Activated naive CD4-positive, alpha-beta T cell treated with anti-CD3 and anti-CD28 coated beads for 36 hours (primary cell): ENCODE data around the gene ADAMTS10. TPM values are rescaled to one million over a fixed set of nuclear protein-coding genes. Genes with fewer than 3 reads are reported as not detected.
A peak's percentile ranks its signal among the peaks of the same experiment; 100 is the strongest.
"Not testable (repeated sequence)": the region's sequence is repeated elsewhere in the genome, so short reads cannot be mapped to it uniquely, and the experiment has no call there.

Source experiments
- CTCF ChIA-PET: fragments of 350-600 bp; sonication (Branson Sonifier 250); formaldehyde crosslinking; loops from one replicate; lab custom pipeline; 2021; ENCODE audit warnings: antibody characterized with exemption; lab: Charles Lee
- DNase-seq: peaks from one replicate; pipeline ENCODE4 v3.0.0-alpha.2; 2020
- H3K27ac Mint-ChIP-seq: one replicate; pipeline ENCODE4 v1.8.0; 2021; ENCODE audit warnings: mild to moderate bottlenecking, mixed read lengths
- H3K27me3 Mint-ChIP-seq: one replicate; pipeline ENCODE4 v1.8.0; 2021; ENCODE audit warnings: low read depth, mixed read lengths
- H3K36me3 Mint-ChIP-seq: one replicate; pipeline ENCODE4 v1.8.0; 2021; ENCODE audit warnings: low read depth, mixed read lengths
- H3K4me1 Mint-ChIP-seq: one replicate; pipeline ENCODE4 v1.8.0; 2021; ENCODE audit warnings: low read depth, mixed read lengths
- H3K4me3 Mint-ChIP-seq: one replicate; pipeline ENCODE4 v1.8.0; 2021; ENCODE audit warnings: mild to moderate bottlenecking, moderate library complexity, mixed read lengths
- H3K9me3 Mint-ChIP-seq: one replicate; pipeline ENCODE4 v1.8.0; 2021; ENCODE audit warnings: mixed read lengths
- intact Hi-C: fragments of 100-400 bp; cut with micrococcal nuclease; formaldehyde crosslinking; loops from one replicate; pipeline ENCODE4 v1.15.1; 2023
- total RNA-seq, 2 experiments: library from RNA; stranded (reverse); gene quantifications; one replicate each; pipeline ENCODE4 v1.2.3, GENCODE V29; 2021

ADAMTS10 gene
- total RNA-seq, 2 experiments from 2014 or later: 3.3 to 3.5 TPM

- no peak overlapping the region for H3K4me3 Mint-ChIP-seq
- intact Hi-C loops: no loop called here
- H3K27me3 Mint-ChIP-seq: no peaks in the 10 kb centered on the region
- H3K36me3 Mint-ChIP-seq: no peaks in the 10 kb centered on the region
- peaks cover 8% of the 10 kb centered on the region for H3K4me1 Mint-ChIP-seq
- CTCF ChIA-PET: interaction anchor here (3.1 kb wide), 1 partner anchor 24 kb away, joined by 11 read pairs; no protein-coding TSS in a partner anchor
- no peak for DNase-seq
- H3K9me3 Mint-ChIP-seq: no peaks in the 10 kb centered on the region
- no peak overlapping the region for H3K27ac Mint-ChIP-seq
Observed at GRCh38 chr19:8617984-8618383, 7.5 kb upstream of the ADAMTS10 start.

GRCh38 chr19:8617325-8617724 lies 6.8 kb upstream of the ADAMTS10 start:
- H3K9me3 Mint-ChIP-seq, H3K4me3 Mint-ChIP-seq, H3K27me3 Mint-ChIP-seq, H3K4me1 Mint-ChIP-seq, intact Hi-C loops, H3K36me3 Mint-ChIP-seq, H3K27ac Mint-ChIP-seq, DNase-seq: not testable (repeated sequence)
- CTCF ChIA-PET: interaction anchor here (1.1 to 5.2 kb wide), 3 partner anchors 23 to 37 kb away, joined by 5 to 29 read pairs (median 11); no protein-coding TSS in a partner anchor

GRCh38 chr19:8616861-8617260 lies 6.3 kb upstream of the ADAMTS10 start:
- no peak for DNase-seq
- Mint-ChIP-seq H3K27ac (no peak overlapping the region), H3K36me3 (no peaks in the 10 kb centered on the region), H3K4me3 (no peak overlapping the region), H3K4me1 (peaks cover 11% of the 10 kb centered on the region), H3K9me3 (no peaks in the 10 kb centered on the region), H3K27me3 (no peaks in the 10 kb centered on the region)
- CTCF ChIA-PET: interaction anchor here (0.6 to 5.2 kb wide), 6 partner anchors 23 to 626 kb away, joined by 3 to 29 read pairs (median 4); no protein-coding TSS in a partner anchor
- intact Hi-C loops: no loop called here

DNA sequence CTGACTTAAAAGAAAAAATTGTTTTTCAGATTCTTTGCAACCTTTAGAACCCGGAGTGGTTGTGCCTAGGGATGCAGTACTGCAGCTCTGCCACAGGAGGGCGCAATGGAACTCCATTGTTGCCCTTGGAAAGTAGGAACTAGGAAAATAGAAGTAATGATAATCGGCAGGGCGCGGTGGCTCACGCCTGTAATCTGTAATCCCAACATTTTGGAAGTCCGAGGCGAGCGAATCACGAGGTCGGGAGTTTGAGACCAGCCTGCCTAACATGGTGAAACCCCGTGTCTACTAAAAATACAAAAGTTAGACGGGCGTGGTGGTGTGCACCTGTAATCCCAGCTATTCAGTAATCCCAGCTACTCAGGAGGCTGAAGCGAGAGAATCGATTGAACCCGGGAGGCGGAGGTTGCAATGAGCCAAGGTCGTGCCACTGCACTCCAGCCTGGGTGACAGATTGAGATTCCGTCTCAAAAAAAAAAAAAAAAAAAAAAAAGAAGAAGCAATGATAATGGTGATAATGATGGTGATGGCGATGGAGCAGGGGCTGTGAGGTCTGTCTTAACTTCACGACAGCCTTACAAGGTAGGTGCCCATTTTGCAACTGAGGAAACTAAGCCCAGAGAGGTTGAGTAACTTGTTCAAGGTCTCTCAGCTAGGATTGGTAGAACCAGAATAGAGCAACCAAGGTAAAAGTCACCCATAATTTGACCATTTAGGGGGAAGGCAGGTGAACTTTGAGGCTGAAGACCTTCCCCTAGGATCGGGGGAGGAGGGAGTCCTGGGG lies 5.5 kb upstream of the ADAMTS10 start:
- Mint-ChIP-seq H3K4me1 (peaks cover 16% of the 10 kb centered on the region), H3K4me3 (no peak overlapping the region)

GRCh38 chr19:8615024-8615423 lies 4.5 kb upstream of the ADAMTS10 start:
- Mint-ChIP-seq H3K27ac (no peak overlapping the region), H3K27me3 (no peaks in the 10 kb centered on the region), H3K4me3 (no peak overlapping the region), H3K36me3 (peaks cover under 1% of the 10 kb centered on the region), H3K9me3 (no peaks in the 10 kb centered on the region), H3K4me1 (peaks cover 20% of the 10 kb centered on the region)
- intact Hi-C loops: no loop called here
- no peak for DNase-seq
- CTCF ChIA-PET: interaction anchor here (0.6 to 5.2 kb wide), 9 partner anchors 9 to 45 kb away, joined by 3 to 29 read pairs (median 3); no protein-coding TSS in a partner anchor

More for the DNA sequence above, 5.5 kb upstream of the ADAMTS10 start:
- no peaks in the 10 kb centered on the region for H3K27me3 Mint-ChIP-seq
- CTCF ChIA-PET: interaction anchor here (0.6 to 5.2 kb wide), 13 partner anchors 10 to 627 kb away, joined by 3 to 29 read pairs (median 4); no protein-coding TSS in a partner anchor
- no peaks in the 10 kb centered on the region for H3K9me3 Mint-ChIP-seq
- H3K27ac Mint-ChIP-seq: peak overlapping the region; percentile 57
- peak; percentile 83 for DNase-seq
- intact Hi-C loops: no loop called here
- H3K36me3 Mint-ChIP-seq: no peaks in the 10 kb centered on the region

- H3K27ac Mint-ChIP-seq: no peak overlapping the region
- CTCF ChIA-PET: interaction anchor here (1.0 to 5.2 kb wide), 5 partner anchors 20 to 49 kb away, joined by 3 to 29 read pairs (median 3); partner anchors contain the start of gene MYO1F
- no peak for DNase-seq
- H3K36me3 Mint-ChIP-seq: peaks cover 2% of the 10 kb centered on the region
- peaks cover 25% of the 10 kb centered on the region for H3K4me1 Mint-ChIP-seq
- H3K4me3 Mint-ChIP-seq: no peak overlapping the region
- intact Hi-C loops: no loop called here
- H3K9me3 Mint-ChIP-seq: no peaks in the 10 kb centered on the region
- no peaks in the 10 kb centered on the region for H3K27me3 Mint-ChIP-seq
Observed at GRCh38 chr19:8614455-8614854, 3.9 kb upstream of the ADAMTS10 start.

DNA sequence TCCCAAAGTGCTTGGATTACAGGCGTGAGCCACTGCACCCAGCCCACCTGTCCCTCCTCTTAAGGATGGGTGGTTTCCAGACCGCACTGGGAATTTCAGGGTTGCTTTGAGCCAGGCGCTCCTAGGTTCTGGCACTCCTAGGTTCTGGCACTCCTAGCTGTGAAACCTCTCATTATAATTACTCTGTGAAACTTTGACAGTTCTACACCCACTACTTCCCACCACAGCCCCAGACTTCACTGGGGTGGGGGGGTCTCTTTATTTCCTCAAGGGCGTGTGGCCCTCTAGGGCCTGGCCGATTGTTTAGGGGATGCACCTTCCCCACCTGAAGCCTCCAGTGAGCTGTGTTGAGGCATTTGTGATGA lies 2.3 kb upstream of the ADAMTS10 start:
- no peak for DNase-seq
- intact Hi-C loops: no loop called here
- no peaks in the 10 kb centered on the region for H3K9me3 Mint-ChIP-seq
- CTCF ChIA-PET: interaction anchor here (1.3 to 5.2 kb wide), 2 partner anchors 19 to 151 kb away, joined by 4 to 29 read pairs; no protein-coding TSS in a partner anchor
- no peak overlapping the region for H3K27ac Mint-ChIP-seq
- no peak overlapping the region for H3K4me3 Mint-ChIP-seq
- H3K4me1 Mint-ChIP-seq: peaks cover 29% of the 10 kb centered on the region
- H3K36me3 Mint-ChIP-seq: peaks cover 2% of the 10 kb centered on the region
- no peaks in the 10 kb centered on the region for H3K27me3 Mint-ChIP-seq

DNA sequence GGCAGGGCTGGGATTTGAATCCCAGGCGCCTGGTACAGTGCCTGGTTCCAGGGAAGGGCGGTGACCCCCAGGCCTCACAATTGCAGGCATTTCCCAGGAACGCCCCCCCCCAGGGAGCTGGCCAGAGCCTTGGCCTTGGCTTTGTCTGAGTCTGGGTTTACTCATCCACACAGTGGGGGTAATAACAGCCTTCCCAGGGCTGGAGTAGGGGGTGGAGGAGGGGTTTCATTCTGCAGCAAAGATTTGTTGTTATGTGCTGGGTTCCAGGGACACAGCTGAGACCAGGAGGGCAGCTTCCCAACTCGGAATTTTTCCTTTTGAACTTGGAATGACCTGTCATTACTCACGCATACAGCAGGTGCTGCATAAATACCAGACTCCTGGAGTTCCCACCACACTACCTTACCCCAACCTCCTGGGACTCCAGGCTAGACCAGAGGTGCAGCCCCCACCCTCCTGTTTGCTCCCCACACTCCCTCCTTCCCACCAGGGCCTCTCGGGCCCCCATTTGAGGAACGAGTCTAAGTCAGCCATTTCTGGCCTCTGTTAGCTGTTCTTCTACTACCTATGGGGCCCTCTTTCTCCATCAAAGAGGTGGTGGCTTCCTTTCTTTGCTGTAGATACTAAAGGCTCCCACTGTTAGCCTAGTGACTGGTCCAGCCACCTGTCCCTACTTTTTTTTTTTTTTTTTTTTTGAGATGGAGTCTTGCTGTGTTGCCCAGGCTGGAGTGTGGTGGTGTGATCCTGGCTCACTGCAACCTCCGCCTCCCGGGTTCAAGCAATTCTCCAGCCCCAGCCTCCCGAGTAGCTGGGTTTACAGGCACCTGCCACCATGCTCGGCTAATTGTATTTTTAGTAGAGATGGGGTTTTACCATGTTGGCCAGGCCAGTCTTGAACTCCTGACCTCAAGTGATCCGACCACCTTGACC lies 1.6 kb upstream of the ADAMTS10 start:
- DNase-seq: no peak
- CTCF ChIA-PET: interaction anchor here (1.3 to 5.2 kb wide), 2 partner anchors 18 to 150 kb away, joined by 4 to 29 read pairs; no protein-coding TSS in a partner anchor
- H3K4me3 Mint-ChIP-seq: peak overlapping the region; percentile 43
- no peaks in the 10 kb centered on the region for H3K27me3 Mint-ChIP-seq
- no peaks in the 10 kb centered on the region for H3K9me3 Mint-ChIP-seq
- H3K27ac Mint-ChIP-seq: no peak overlapping the region
- intact Hi-C loops: no loop called here
- H3K36me3 Mint-ChIP-seq: peaks cover 2% of the 10 kb centered on the region
- peaks cover 29% of the 10 kb centered on the region for H3K4me1 Mint-ChIP-seq

DNA sequence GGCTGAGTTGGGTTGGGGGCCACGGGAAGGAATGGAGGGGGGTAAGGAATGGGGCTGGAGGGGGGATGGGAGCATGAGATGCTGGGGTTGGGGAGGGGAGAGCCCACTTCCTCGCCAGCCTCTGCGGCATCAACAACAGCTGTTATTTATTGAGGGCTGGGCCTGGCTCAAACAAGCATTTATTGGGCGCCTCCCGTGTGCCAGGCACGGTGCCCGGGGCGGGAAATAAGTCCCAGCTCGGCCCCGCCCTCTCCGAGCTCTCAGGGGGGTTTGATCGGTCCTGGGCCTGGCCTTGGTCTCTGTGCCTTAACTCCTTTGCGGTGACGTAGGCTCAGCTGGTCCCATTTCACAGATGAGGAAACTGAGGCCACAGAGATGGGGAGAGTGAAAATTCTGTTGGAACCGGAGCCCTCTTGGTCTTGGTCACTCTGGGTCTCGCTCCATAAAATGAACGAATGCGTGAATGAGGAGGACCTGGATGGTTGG lies 919 bp upstream of the ADAMTS10 start:
- no peak for DNase-seq
- Mint-ChIP-seq H3K9me3 (no peaks in the 10 kb centered on the region), H3K36me3 (peaks cover 2% of the 10 kb centered on the region), H3K4me1 (peaks cover 29% of the 10 kb centered on the region), H3K27me3 (no peaks in the 10 kb centered on the region), H3K4me3 (peak overlapping the region; percentile 51), H3K27ac (no peak overlapping the region)
- CTCF ChIA-PET: no interaction called here
- intact Hi-C loops: no loop called here

DNA sequence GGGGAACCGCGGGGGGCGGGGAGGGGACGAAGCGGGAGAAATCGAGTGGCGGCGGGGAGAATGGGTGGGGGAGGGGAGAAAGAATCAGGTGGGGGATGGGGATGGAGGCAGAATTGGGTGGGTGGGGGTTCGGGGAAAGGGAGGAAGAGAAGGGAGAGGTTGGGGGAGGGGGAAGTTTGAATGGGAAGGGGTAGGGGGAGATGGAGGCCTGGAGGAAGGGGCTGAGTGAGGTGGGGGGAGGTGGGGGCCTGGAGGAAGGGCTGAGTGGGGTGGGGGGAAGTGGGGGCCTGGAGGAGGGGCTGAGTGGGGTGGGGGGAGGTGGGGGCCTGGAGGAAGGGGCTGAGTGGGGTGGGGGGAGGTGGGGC lies 403 bp upstream of the ADAMTS10 start:
- H3K36me3 Mint-ChIP-seq: peaks cover 4% of the 10 kb centered on the region
- no peak overlapping the region for H3K4me3 Mint-ChIP-seq
- no peak overlapping the region for H3K27ac Mint-ChIP-seq
- H3K4me1 Mint-ChIP-seq: peaks cover 29% of the 10 kb centered on the region
- intact Hi-C loops: no loop called here
- no peak for DNase-seq
- CTCF ChIA-PET: no interaction called here
- no peaks in the 10 kb centered on the region for H3K9me3 Mint-ChIP-seq
- no peaks in the 10 kb centered on the region for H3K27me3 Mint-ChIP-seq

GRCh38 chr19:8609279-8610040 lies 1.1 kb downstream of the ADAMTS10 start:
- intact Hi-C loops: no loop called here
- Mint-ChIP-seq H3K4me3 (peak overlapping the region; percentile 87), H3K27me3 (no peaks in the 10 kb centered on the region), H3K36me3 (peaks cover 14% of the 10 kb centered on the region), H3K27ac (no peak overlapping the region), H3K9me3 (no peaks in the 10 kb centered on the region), H3K4me1 (peaks cover 21% of the 10 kb centered on the region)
- CTCF ChIA-PET: no interaction called here
- DNase-seq: peak; percentile 35
